ENCODE results near the gene PCNX2.
A peak's percentile ranks its signal among the peaks of the same experiment; 100 is the strongest.

Gene PCNX2

GRCh38 chr1:233256789-233257188 is 38.7 kb downstream of the PCNX2 start:
- DNase-seq (ENCODE audit: low read depth) = no peak

GRCh38 chr1:233256191-233256590 is 39.3 kb downstream of the PCNX2 start:
- DNase-seq (ENCODE audit: low read depth) = no peak

DNA sequence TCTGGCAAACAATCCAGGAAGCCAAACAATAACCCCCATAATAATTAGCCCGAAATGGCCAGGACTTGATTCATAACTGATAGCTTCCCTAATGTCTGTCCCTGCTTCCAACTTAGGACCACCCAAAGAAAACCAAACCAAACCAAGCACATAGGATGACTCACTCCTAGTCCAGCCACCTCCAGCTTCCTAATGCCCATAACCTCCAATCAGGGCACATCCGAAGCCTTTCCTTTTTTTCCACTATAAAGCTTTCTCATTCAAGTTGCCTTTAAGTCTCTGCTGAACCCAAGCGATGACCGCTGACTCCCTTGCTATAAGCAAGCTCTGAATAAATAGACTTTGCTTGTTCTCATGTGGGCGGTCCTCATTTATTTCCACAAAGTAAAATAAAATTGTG is 40.4 kb downstream of the PCNX2 start:
- DNase-seq (ENCODE audit: low read depth) = no peak

- DNase-seq (ENCODE audit: low read depth) = no peak
These were observed 41.6 kb downstream of the PCNX2 start for GRCh38 chr1:233253832-233254331.

- no peak for DNase-seq (ENCODE audit: low read depth)
These were observed 42.2 kb downstream of the PCNX2 start for GRCh38 chr1:233253231-233253831.

- DNase-seq (ENCODE audit: low read depth) = no peak
These were observed 43.1 kb downstream of the PCNX2 start for GRCh38 chr1:233252441-233252840.

GRCh38 chr1:233251201-233251720 is 44.3 kb downstream of the PCNX2 start:
- no peak for DNase-seq (ENCODE audit: low read depth)

DNA sequence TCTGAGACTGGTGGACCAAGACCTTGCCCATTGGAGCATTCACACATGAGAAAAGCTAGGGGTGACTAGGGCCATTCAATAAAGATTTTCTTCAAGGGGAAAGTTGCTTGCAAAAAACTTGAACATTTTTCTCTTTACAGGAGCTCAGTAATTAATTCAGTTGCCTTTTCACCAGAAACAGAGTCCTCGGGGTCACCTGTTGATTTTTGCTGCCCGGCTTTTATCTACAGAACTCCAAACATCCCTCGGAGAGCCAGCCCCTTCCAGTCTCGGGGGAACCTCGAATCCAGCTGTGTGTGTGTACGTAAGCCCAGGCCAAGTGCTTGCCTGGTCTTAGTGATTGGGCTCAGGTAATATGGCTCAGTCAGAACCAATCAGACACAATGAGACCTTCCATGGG is 47.5 kb downstream of the PCNX2 start:
- DNase-seq (ENCODE audit: low read depth) = no peak

- DNase-seq (ENCODE audit: low read depth) = no peak
These were observed 48.6 kb downstream of the PCNX2 start for GRCh38 chr1:233246965-233247364.

DNA sequence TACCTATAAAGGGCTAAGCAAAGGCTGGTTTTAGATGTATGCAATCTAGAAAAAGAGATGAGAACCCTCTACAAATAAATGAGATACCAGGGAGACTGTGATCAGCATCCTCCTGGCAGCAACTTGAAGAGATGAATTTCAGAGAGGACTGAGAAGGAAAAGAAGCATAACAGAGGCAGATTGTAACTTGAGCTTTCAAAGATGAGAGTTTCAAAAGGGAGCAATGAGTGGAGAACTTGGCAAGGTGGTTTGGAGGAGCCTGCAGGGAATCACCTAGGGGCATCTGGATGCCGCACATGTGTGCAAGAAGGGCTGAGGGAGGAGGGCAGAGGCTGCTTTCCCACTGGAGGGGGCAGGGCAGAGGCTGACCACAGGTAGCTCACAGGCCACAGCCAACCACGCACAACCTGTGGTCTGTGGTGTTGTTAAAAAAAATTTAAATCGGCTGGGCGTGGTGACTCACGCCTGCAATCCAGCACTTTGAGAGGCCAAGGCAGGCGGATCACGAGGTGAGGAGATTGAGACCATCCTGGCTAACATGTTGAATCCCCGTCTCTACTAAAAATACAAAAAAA is 50.2 kb downstream of the PCNX2 start:
- no peak for DNase-seq (ENCODE audit: low read depth)

- DNase-seq (ENCODE audit: low read depth) = no peak
These were observed 51.3 kb downstream of the PCNX2 start for GRCh38 chr1:233244183-233244582.

- no peak for DNase-seq (ENCODE audit: low read depth)
These were observed 52.6 kb downstream of the PCNX2 start for GRCh38 chr1:233242827-233243483.

- no peak for DNase-seq (ENCODE audit: low read depth)
These were observed 53.8 kb downstream of the PCNX2 start for GRCh38 chr1:233241759-233242158.

DNA sequence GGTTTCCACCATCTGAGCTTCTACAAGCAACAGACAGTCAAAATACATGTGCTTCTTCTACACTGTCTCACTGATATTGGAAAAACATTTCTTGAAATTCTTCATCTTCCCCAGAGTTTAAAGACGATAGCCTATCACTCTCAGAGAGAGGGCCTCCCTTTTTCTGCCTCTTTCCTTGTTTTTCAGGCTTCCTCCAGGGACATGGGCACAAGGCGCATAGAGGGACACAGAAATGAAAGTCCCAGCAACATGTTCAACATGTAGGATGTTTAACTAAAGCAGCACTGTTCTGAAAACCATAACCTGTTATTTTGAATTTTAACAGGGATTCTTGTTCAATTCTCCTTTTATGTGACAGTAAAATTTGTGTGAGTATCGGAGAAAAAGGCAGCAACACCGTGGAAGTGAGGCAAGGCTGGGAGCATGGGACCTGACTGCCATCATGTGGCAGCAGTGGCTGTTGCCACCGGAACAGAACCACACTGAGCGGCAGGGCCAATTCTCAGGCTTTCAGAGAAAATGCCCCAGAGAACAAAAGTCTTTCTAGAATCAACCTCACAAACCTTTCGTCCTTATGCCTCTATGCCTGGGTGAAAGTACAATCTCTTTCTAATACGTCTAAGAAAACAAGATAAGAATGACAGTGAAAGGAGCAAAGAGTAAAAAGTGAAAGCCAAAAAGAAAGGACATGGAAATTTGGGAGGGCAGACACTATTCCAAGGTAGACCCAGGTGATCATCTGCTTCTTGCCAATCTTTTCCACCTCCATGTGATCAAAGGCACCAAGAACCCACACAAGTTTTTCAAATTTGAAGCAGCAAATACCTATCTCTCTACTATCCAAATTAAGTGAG is 54.5 kb downstream of the PCNX2 start:
- DNase-seq (ENCODE audit: low read depth) = no peak

DNA sequence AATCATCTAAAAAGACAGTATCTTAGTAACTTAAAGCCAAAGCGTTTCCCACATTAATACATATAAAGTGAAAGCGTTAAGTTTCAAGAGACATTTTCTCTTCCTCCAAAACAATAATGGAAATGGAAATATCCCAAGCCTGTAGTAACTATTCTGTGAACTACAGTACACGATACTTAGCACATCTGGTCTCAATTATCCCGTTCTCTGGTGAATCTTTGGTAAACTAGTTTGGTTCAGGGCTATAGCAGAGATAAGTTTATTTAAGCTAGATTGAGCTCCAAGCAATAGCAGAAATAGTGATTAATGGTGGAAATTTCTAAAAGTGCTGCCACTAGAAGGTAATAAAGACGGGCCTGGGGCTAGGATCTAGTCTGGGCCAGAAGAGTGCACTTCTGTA is 55.2 kb downstream of the PCNX2 start:
- no peak for DNase-seq (ENCODE audit: low read depth)

GRCh38 chr1:233238884-233239431 is 56.6 kb downstream of the PCNX2 start:
- no peak for DNase-seq (ENCODE audit: low read depth)

DNA sequence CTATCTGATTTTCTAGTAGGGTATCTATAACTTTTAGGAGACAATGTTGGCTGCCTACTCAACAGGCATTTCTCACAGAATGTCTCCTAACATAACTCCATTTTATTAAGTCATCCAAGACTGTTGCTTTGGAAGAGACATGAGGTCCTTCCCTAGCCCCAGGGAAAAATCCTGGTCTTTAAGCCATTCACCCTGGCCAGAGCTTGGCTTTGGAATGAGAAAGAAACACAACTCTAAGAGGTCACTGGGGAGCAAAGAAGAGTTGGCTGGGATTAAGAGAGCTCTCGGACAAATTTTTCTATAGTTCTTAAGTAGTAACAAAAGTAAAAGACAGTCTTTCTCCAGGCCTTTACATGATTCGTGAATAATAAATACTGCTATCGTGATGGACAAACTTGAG is 57.9 kb downstream of the PCNX2 start:
- DNase-seq (ENCODE audit: low read depth) = no peak

GRCh38 chr1:233233508-233234040 is 62.0 kb downstream of the PCNX2 start:
- no peak for DNase-seq (ENCODE audit: low read depth)

DNA sequence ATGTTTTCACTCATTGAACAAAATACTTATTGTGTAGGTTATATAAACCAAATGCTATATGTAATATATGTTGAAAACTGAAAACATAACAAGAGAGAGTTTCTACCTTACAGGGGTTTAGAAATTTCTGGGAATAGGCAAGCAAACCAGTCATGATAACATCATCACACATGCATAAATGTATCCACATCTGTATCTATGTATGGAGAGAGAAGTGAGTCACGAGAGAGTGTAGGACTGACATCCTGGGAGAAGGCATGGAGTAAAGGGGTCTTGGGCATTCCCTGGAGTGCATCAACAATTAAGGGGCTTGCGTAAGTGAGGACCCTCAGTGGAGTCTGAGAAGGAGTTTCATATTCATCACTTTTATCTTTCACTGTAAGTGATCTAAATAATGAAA is 65.5 kb downstream of the PCNX2 start:
- peak; percentile 41 for DNase-seq (ENCODE audit: low read depth)

DNA sequence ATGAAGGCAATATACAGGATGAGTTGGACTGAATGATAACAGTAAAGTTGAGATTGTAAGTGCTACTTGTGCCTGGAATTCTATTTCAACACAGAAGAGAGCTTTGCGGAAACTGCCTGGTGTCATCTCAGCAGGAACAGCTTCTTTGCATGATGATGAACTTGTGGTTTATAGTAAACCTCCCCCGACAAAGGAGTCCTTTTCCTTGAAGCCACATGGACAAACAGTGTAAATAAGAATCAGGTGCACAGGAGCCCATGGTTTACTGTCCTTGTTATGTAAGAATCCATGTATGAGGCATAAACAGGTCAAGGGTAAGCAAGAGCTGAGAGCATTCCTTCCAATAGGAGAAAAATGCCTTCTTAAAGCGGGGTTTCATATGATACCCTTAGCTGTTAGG is 66.2 kb downstream of the PCNX2 start:
- DNase-seq (ENCODE audit: low read depth) = peak; percentile 38

GRCh38 chr1:233227930-233228465 is 67.5 kb downstream of the PCNX2 start:
- DNase-seq (ENCODE audit: low read depth) = no peak

DNA sequence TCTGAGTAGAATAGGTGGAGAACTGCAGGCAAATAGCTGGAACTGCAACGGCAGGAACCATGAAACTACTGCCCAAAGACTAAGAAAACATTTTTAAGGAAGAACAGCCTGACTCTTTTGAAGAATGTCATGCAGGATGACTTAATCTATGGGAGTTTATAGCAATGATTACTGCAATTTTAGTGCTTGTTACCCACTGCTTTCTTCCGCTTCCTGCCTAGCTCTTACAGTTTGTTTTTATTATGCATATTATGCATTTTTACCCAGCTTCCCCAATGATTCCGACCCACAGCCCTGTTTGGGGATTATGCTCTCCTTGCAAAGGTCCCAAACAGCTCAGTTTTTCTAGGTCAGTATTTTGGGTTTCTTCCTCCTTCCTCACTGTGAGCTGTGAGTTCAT is 71.2 kb downstream of the PCNX2 start:
- DNase-seq (ENCODE audit: low read depth) = no peak
